Gastroesophageal sphincter (tissue), 4 donors: ENCODE measurements around the gene CCL18. TPM values are rescaled to one million over a fixed set of nuclear protein-coding genes. Genes with fewer than 3 reads are reported as not detected.
"Not testable (repeated sequence)": the region's sequence is repeated elsewhere in the genome, so short reads cannot be mapped to it uniquely, and the experiment has no call there.

Source experiments
- ATAC-seq: fragments of 150-250 bp; one replicate; pipeline ENCODE4 v1.9.1; 2016; ENCODE audit warnings: mild to moderate bottlenecking, moderate library complexity
- H3K27ac ChIP-seq, 4 donors: fragments of 200-600 bp; sonication (generic) in 3 of 4; 1 replicate in 3 of 4; 2 replicates in 1 of 4; pipeline ENCODE4 v1.5.1; 2016 to 2019
- H3K27me3 ChIP-seq: fragments of 200-600 bp; sonication (generic); one replicate; pipeline ENCODE4 v1.5.1; 2019
- H3K36me3 ChIP-seq, 2 donors: fragments of 200-600 bp; sonication (generic); one replicate each; pipeline ENCODE4 v1.5.1; 2019; ENCODE audit warnings: control low read depth in 1 of 2
- H3K4me1 ChIP-seq, 3 donors: fragments of 200-600 bp; sonication (generic); 1 replicate in 2 of 3; 2 replicates in 1 of 3; pipeline ENCODE4 v1.5.1; 2016 to 2019; ENCODE audit warnings: control low read depth in 2 of 3
- H3K4me3 ChIP-seq, 2 donors: fragments of 200-600 bp; sonication (generic); one replicate each; pipeline ENCODE4 v1.5.1; 2019; ENCODE audit warnings: mild to moderate bottlenecking in 1 of 2, moderate library complexity in 1 of 2
- H3K9me3 ChIP-seq, 3 donors: fragments of 200-600 bp; sonication (generic); one replicate each; pipeline ENCODE4 v1.5.1; 2017 to 2019; ENCODE audit warnings: control low read depth in 2 of 3
- CTCF ChIP-seq, 4 experiments: fragments of 200-600 bp in 2 of 4; fragments of 450-650 bp in 2 of 4; sonication (generic) in 1 of 4; IDR thresholded peaks; one replicate each; pipeline ENCODE4 v1.5.1; 2017 to 2019; ENCODE audit warnings: antibody characterized with exemption in 4 of 4, mild to moderate bottlenecking in 2 of 4, moderate library complexity in 2 of 4
- EP300 ChIP-seq: sonication (generic); formaldehyde crosslinking; IDR thresholded peaks from one replicate; pipeline ENCODE4 v1.6.1; 2017; ENCODE audit warnings: antibody characterized with exemption, mild to moderate bottlenecking
- POLR2A ChIP-seq, 2 donors: fragments of 450-650 bp; IDR thresholded peaks; one replicate each; pipeline ENCODE4 v1.6.1; 2017; ENCODE audit warnings: antibody characterized with exemption in 2 of 2, mild to moderate bottlenecking in 2 of 2, moderate library complexity in 1 of 2
- POLR2AphosphoS5 ChIP-seq: sonication (generic); formaldehyde crosslinking; IDR thresholded peaks from one replicate; pipeline ENCODE4 v1.6.1; 2017; ENCODE audit warnings: antibody characterized with exemption
- WGBS, 2 donors: methylation state at CpG; one replicate each; pipeline ENCODE4 v1.1.5; 2018; ENCODE audit warnings: low coverage in 1 of 2; 5-methylcytosine and 5-hydroxymethylcytosine counted together
- total RNA-seq, 4 donors: library from RNA; depleted of rRNA; stranded (reverse); fragments of >200 nt; gene quantifications; one replicate each; pipeline ENCODE4 v1.1.0, GENCODE V29; 2016

The CCL18 gene
- 10 to 100 TPM in 2 of 4 donors, 1 to 10 TPM in 1, not detected in 1; 5.9 to 18.0 (median 11.9) TPM for total RNA-seq

- Histone ChIP-seq H3K27ac (no peak within 1 kb of the TSS), H3K9me3 (no peaks in the 10 kb centered on the region), H3K27me3 (peaks cover 7% of the 10 kb centered on the region), H3K36me3 (no peaks in the 10 kb centered on the region), H3K4me1 (no peaks in the 10 kb centered on the region), H3K4me3 (no peak within 1 kb of the TSS)
- WGBS, 2 donors, result 46 to 81% methylated on average over 3 to 4 of the region's 5 CpGs
- TF ChIP-seq CTCF (IDR thresholded peaks at IDR 0.05) (no peak), POLR2AphosphoS5 (no peak), EP300 (no peak), POLR2A (IDR thresholded peaks at IDR 0.05) (no peak)
- no peak for ATAC-seq
Observed at GRCh38 chr17:36063786-36064541, at the start of gene CCL18. Gene CCL18, plus strand, starts transcription at chr17:36064272. Its CDS starts 71 bp downstream, at chr17:36064343.

- Histone ChIP-seq H3K36me3 (no peaks in the 10 kb centered on the region), H3K27me3 (peaks cover 16% of the 10 kb centered on the region), H3K4me1 (no peaks in the 10 kb centered on the region), H3K4me3 (no peak overlapping the region), H3K27ac (no peak overlapping the region), H3K9me3 (peaks cover 0 to 20% (median 0%) of the 10 kb centered on the region in 3 donors)
- TF ChIP-seq CTCF (IDR thresholded peaks at IDR 0.05) (no peak), POLR2AphosphoS5 (no peak), POLR2A (IDR thresholded peaks at IDR 0.05) (no peak), EP300 (no peak)
- no peak for ATAC-seq
- 52 to 56% methylated on average over 5 of the region's 5 CpGs for WGBS, 2 donors
Observed at GRCh38 chr17:36014946-36015345, 49.1 kb upstream of the CCL18 start.

GRCh38 chr17:36015895-36016294 lies 48.2 kb upstream of the CCL18 start:
- WGBS, 2 donors, result 90 to 95% methylated on average over 4 of the region's 4 CpGs

GRCh38 chr17:36016555-36016954 lies 47.5 kb upstream of the CCL18 start:
- ATAC-seq, result no peak
- TF ChIP-seq POLR2A (IDR thresholded peaks at IDR 0.05) (no peak), EP300 (no peak), POLR2AphosphoS5 (no peak)
- Histone ChIP-seq H3K27me3 (peaks cover 8% of the 10 kb centered on the region), H3K4me1 (no peaks in the 10 kb centered on the region), H3K9me3 (peaks cover 0 to 14% (median 0%) of the 10 kb centered on the region in 3 donors), H3K36me3 (no peaks in the 10 kb centered on the region), H3K4me3 (no peak overlapping the region), H3K27ac (no peak overlapping the region)
- WGBS, 2 donors, result 88 to 91% methylated on average over 2 of the region's 2 CpGs

More at GRCh38 chr17:36015895-36016294, 48.2 kb upstream of the CCL18 start:
- H3K9me3 ChIP-seq, result peaks cover 0 to 15% (median 0%) of the 10 kb centered on the region in 3 donors
- H3K36me3 ChIP-seq, H3K27me3 ChIP-seq, ATAC-seq, H3K4me3 ChIP-seq, H3K4me1 ChIP-seq, H3K27ac ChIP-seq: not testable (repeated sequence)

GRCh38 chr17:36017799-36018198 lies 46.3 kb upstream of the CCL18 start, which contains the start of gene CCL23:
Gene CCL23, minus strand, starts transcription at chr17:36017972. Its CDS starts 75 bp downstream, at chr17:36017897.
- no peak within 1 kb of the TSS for H3K4me3 ChIP-seq
- no peak within 1 kb of the TSS for H3K27ac ChIP-seq
- peaks cover 0 to 6% (median 0%) of the 10 kb centered on the region in 3 donors for H3K9me3 ChIP-seq
- peaks cover 12% of the 10 kb centered on the region for H3K27me3 ChIP-seq
- H3K4me1 ChIP-seq, result no peaks in the 10 kb centered on the region
- WGBS, 2 donors, result 24 to 71% methylated on average over 2 to 4 of the region's 6 CpGs
- TF ChIP-seq EP300, result no peak
- no peak for TF ChIP-seq POLR2AphosphoS5
- no peak for TF ChIP-seq CTCF (IDR thresholded peaks at IDR 0.05)
- TF ChIP-seq POLR2A (IDR thresholded peaks at IDR 0.05), result no peak
- H3K36me3 ChIP-seq, result no peaks in the 10 kb centered on the region
- ATAC-seq, result no peak

- Histone ChIP-seq H3K4me3 (no peak overlapping the region), H3K27ac (no peak overlapping the region), H3K9me3 (peaks cover 0 to 12% (median 0%) of the 10 kb centered on the region in 3 donors), H3K36me3 (no peaks in the 10 kb centered on the region), H3K27me3 (peaks cover 20% of the 10 kb centered on the region), H3K4me1 (no peaks in the 10 kb centered on the region)
- TF ChIP-seq POLR2AphosphoS5 (no peak), CTCF (IDR thresholded peaks at IDR 0.05) (no peak), POLR2A (IDR thresholded peaks at IDR 0.05) (no peak), EP300 (no peak)
- WGBS, 2 donors, result 67 to 78% methylated on average over 2 of the region's 2 CpGs
- no peak for ATAC-seq
Observed at GRCh38 chr17:36019423-36019822, 44.6 kb upstream of the CCL18 start.
